ENCODE results near the gene PMM2.

DNA sequence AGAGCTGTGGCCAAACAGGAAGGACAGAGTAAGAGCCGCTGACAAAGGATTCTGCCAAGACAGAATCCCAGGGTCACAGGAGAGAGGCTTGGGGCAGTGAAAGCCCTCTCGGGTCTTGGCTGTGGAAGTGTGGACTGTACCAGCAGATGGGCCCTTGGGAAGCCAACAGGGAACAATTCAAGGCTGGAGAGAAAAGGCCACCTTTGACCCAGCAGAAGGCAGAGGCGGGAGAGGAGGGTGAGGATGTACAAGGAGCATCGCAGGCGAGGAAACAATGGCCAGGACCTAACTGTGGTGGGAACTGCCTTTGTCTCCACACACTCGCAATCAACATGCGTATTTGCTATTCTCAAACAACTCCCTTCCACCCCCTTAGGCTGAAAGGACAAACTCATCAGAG lies 55.5 kb downstream of the PMM2 start:
- TF ChIP-seq, protein P1, sequence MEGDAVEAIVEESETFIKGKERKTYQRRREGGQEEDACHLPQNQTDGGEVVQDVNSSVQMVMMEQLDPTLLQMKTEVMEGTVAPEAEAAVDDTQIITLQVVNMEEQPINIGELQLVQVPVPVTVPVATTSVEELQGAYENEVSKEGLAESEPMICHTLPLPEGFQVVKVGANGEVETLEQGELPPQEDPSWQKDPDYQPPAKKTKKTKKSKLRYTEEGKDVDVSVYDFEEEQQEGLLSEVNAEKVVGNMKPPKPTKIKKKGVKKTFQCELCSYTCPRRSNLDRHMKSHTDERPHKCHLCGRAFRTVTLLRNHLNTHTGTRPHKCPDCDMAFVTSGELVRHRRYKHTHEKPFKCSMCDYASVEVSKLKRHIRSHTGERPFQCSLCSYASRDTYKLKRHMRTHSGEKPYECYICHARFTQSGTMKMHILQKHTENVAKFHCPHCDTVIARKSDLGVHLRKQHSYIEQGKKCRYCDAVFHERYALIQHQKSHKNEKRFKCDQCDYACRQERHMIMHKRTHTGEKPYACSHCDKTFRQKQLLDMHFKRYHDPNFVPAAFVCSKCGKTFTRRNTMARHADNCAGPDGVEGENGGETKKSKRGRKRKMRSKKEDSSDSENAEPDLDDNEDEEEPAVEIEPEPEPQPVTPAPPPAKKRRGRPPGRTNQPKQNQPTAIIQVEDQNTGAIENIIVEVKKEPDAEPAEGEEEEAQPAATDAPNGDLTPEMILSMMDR (optimal IDR thresholded peaks at IDR 0.05 in 1 of 3, IDR thresholded peaks at IDR 0.05 in 1 of 3, conservative IDR thresholded peaks at IDR 0.05 in 1 of 3; ENCODE audit: extremely low read depth in 1 of 3, insufficient read depth in 2 of 3, low read length in 3 of 3): no peak
- no peak for TF ChIP-seq EZH2 (IDR thresholded peaks at IDR 0.05; ENCODE audit: low read length)

All from keratinocyte (primary cell).